SW 1271 (cell line): ENCODE results near the gene CBX3.
"Not testable (repeated sequence)": the region's sequence is repeated elsewhere in the genome, so short reads cannot be mapped to it uniquely, and the experiment has no call there.

Source experiments
- DNase-seq, 2 experiments: peaks; one replicate each; lab custom pipeline; 2025; lab: John Stamatoyannopoulos, UW

CBX3 gene

DNA sequence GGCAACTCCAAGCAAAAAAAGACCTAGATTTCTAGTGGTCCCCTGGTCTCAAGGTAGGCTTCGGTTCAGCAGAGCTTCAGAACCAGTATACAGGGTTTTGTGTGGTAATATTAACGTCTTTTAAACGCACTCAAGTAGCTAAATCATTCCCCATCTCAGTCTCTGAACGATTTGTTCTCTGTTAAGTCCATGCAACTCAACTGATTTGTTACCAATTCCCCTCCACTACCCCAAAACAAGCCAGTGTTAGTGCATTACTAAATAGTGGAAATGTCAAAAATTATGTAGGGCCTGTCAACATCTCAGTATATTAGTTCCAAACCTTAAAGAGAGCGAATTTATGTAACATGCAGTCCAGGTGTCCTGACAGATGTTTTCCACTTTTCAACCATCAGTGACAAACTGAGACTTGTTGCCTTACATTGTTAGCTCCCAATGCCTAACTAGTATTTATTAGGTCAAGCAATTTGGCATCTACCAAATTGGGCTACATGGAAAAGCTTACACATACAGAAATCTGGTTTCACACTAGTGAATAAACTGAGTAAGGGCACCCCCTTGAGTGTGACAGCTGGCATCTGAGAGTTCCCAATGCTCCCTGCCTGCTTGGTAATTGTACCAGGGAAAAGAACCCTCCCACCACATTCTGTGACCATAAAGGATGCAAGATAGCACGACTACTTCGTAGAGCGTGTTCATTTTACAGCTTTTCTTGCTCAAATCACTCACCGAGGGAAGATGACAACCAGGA, 13.2 kb upstream of the CBX3 start:
- DNase-seq: no peak

DNA sequence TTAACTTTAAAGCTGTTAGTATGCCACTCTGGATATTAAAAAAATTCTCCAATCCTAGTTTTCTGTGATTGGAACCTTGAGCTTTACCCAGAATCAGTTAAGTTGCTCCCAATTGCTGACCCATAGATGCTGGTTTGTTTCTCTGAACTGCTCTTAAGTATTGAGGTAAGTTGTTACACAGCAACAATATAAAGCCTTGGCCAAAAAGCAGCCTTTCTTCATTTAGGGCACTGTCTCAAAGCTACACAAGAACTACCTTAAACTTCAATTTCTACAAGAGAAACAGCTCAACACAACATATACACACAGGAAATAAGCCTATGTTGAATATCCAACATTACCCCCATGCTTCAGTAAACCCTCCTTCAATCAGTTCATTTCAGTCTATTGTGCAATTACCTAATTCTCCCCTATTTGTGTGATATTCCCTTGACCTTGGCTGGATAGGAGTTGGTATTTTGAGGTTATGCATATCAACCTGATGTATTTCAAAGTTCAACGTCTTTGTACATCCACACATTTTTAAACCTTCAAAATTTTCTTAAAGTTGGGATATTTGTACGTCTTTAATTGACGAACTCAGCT, 12.5 kb upstream of the CBX3 start:
- no peak for DNase-seq

DNA sequence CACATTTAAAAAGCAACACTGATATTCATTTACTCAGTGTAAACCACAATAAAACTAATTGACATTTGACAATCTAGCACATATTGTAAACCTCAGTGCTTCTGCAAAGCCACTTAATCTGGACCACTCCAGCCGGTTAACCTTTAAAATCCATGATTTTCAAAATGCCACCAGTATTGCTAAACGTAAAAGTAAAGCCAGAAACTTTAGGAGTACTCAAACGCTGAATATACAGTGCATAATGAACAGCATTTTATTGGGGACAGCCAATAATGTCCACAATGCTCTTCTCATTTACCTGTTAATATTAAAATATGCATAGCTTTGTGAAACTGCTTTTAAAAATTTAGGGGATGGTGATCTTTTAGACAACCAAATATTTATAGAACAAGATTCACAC, 11.8 kb upstream of the CBX3 start:
- no peak for DNase-seq

DNA sequence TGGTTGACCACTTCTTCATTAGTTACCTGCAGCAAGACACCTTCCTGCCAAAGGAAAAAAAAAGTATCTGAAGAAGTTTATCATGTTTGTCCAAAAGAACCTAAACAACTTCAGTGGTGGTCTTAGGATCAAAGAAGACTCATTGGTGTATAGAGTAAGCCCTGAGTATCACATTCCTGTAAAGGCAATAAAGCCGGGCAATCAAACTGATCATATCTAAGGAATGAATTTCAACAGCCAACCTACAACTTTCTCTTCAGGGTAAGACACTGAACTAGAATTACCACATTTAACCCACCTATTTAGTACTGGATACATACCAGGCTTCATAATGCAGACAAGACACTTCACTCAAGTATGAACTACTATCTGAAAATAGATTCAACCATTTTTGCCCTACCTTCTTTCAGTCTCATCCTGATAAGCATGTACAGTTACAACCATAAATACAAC, 11.1 kb upstream of the CBX3 start:
- DNase-seq: no peak

DNA sequence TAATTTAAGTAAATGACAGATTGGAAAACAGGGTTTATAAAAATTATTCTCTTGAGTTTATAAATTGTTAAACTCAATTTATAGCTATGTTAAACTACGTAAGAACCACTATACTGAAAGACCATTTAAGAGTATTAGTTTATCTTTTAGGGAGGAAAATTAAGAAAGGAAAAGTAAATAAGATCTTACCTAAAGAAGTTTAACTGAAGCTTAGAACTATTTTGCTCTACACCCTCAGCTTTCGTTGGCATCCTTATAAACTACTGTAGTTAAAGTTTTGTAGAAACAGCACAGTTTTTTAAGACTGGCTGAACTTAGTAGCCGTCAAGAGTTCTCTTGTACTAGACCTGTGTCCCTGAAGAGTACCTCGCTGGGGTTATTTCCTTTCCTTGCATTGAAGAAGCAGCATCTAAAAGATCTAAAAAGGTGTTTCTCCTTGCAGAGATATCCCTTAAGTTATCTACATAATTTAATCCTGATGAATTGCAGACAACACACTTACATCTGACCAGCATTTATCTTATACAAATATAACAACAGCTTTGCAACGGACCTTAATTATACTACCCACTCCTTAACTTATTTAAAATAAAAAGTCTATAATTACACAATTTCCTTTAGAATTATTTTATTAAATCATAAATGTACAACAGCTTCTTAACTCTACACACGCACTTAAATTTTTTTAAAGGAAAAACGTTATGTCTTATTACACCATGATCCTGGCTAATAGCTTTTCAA, 10.1 kb upstream of the CBX3 start:
- DNase-seq: no peak

DNA sequence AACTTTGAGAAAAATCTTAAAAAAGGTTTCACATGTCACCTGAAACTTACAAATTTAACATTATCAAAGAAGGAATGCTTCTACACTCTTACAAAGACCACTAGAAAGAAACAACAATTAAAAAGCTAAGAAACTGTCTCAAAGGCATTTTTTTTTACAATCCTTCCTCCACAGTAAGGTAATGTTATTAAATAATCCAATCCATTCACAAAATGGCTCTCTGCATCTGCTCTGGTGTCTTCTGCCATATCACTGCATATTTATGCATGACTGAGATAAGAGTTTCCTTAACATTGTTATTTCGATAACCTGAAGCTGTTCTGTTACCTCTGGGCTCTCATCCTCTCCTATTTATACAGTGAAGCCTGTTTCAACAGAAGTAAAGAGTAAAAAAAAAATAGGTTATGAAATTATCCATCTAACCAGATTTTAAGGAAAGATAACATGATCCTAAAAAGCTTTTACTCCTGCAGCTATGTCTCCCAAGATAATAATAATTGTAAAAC, 9.5 kb upstream of the CBX3 start:
- DNase-seq: no peak

DNA sequence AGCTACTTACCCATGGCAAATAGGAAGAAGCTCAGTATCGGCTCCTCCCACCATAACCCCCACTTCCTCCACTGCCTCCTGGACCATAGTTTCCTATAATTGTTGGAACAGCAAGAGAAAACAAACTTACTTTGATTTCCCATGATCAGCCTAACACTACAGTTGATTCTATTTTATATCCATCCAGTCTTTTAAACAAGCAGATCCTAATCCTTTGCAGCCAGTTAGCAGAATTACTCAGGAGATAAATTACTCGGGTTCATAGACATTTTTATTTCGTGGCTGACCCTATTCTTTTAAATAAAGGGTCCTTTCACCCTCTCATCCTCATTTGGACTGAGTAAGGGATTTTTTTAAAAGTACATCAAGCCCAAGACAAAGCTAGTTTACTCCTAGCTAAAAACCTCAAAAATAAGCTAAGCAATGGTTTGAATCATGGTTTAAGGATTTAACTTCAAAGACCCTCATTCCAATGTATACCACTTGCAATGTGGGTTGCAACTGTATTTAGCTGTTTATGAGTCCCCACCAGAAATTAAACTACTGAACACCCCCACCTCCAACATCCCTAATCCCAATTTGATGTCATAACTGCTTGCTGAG, 9.0 kb upstream of the CBX3 start:
- DNase-seq: no peak

DNA sequence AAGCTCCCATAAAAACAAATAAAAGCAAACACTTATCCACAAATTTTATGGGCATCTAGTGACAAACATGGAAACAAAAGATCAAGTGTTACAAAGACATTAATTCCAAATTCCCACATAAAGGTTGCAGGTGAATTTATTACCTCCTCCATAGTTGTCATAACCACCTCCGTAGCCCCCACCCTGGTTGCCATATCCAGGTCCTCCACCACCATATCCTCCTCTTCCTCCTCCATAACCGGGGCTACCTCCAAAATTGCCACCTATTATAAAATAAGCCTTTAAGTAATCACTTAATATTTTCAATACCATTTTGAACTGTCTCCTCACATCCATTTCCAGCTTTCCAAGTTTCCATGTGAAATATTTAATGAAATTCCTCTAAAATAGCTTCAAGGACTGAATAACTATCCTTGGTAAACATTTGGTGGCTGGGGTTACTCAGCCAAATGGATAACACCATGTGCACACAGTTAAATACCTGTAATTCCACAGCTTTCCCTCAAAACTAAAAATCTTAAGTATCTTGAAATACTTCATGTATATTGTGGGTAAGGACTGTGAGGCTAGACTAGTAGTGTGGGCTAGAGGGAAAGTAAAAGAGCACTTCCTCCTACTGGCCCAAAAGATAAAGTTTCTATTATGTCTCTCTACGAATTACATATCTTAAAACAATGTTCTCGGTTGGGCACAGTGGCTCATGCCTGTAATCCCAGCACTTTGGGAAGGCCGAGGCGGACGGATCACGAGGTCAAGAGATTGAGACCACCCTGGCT, 7.9 kb upstream of the CBX3 start:
- DNase-seq: no peak

DNA sequence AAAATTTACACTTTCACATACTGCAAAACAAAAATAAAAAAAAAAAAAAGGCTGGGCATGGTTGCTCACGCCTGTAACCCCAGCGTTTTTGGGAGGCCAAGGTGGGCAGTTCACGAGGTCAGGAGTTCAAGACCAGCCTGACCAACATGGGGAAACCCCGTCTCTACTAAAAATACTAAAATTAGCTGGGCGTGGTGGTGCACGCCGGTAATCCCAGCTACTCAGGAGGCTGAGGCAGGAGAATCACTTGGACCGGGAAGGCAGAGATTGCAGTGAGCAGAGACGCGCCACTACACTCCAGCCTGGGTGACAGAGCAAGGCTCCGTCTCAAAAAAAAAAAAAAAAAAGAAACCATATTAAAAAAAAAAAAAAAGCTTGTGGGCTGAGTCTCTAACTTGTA, 6.8 kb upstream of the CBX3 start:
- not testable (repeated sequence) for DNase-seq

DNA sequence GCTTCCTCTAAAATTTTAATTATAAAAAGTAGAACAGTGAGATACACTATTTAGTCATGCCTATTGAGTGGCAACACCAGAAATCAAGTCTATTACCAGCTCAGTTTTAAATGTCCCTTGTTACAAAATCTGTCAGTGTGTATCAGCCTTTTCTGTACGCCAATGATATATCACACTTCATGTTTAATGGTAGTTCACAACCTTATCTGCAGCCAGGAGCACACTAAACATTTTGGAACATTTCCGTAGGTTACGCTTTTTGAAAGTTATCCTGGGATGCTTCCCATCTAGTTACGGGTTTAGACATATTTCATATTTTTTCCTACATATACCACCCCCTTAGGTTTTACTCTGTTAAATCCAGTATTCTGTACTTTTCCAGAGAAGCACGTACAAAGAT, 6.4 kb upstream of the CBX3 start:
- DNase-seq: no peak

DNA sequence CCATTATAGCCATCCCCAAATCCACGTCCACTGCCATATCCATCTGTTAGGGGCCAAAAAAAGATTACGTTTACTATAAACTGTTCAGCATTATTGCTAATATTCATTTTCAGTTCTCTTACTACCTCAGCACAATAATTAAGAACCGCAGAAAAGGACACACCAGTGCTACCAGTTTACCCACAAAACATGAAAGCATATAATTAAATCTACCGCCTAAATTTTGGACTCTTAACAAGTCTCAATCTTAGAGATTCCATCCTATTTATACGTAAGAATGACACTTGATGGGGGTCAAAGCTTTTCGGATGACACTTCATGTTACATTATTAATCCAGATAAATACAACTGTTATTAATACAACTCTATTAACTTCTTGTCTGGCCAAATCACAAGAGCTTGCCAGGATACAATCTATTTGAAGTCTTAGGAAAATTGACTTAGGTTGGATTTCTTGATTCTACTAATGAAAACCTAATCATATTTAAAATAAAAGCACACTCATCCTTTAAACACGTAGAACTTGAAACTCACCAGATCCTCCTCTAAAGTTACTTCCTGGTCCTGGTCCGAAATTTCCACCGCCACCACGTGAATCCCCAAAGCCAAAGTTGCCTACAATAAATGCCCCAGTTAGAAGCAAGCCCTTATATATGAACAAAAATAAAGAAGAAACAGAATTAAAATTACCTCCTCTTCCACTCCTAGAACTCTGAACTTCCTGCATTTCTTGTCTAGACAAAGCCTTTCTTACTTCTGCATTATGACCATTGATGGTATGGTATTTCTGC, 5.5 kb upstream of the CBX3 start:
- DNase-seq: no peak

DNA sequence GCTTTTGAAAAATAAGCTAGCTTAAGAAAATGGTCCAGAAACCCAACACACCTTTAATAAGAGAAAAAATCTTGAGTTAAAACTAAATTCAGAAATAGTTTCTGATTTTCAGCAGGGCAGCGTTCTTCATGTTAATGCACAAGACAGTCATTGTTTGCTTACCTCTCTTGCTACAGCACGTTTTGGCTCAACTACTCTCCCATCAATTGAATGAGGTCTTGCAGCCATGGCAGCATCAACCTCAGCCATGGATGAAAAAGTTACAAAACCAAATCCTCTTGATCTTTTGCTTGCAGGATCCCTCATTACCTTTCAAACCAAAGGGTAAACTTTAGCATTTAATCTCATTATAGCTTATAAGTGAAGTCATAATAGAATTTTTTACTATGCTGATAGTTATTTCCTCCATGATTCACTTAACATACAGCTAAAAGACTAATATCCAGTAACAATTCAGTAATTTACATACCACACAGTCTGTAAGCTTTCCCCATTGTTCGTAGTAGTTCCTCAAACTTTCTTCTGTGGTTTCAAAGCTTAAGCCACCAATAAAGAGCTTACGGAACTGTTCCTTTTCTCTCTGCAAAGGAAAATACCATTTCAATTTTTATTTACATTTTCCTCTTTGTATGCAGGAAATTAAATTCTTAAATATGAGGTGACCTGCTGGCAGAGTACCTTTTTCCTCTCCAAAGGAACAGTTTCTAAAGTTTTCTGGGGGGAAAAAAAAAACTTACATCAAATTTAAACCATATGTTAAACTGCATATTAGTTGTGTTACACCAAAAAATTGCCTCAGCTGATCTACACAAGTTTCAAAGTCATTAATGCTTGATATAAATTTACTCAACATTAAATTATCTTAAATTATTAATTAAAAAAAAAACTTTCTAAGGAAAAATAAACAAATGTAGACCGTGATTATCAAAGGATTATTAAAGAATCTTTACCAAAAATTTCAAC, 4.1 kb upstream of the CBX3 start:
- DNase-seq: peak in 1 of 2 experiments; percentile 30

DNA sequence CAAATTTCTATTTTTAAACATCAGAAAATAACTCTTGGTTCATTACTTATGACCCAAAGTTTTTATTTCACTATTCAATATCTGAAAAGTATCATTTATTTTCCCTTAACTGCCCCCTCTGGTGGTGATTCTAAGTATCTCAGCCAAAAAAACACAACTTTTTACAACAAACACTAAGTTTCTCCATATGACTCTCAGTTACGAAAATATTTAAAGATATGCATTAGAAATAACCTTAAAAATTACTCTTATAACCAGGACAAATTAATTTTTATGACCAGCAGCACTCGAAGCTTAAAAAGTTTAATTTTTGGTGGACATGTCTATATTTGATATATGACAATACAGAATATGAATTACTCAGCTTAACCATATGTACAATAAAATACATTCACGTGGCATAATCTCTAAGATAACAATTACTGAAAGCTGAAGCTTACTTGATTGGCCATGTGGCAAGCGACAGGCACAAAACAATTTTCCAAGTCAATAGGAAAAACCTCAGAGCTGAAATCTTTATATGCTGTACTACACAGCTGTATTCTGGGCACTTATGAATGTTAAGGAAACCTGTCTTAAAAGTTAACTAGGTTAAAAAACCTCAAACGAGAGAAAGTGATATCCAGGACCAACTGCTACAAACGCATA, 3.3 kb upstream of the CBX3 start:
- DNase-seq: peak in 1 of 2 experiments; percentile 49

DNA sequence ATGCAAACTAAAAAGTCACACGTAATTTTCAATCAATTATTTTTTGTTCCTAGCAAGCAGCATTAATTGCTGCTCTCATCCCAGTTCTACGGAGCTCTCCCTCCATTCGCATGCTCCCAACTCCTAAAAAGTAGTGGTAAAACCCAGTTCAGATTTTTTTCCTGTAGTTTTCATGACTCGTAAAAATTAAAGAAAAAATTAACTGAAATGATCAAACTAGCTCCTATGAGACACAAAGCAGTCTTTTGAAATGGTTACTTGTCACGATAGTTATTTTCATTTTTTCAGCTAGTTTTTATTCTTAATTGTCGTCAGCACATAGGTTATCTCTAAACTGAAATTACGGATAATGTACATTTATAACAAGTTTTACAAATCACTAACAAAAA, 2.8 kb upstream of the CBX3 start:
- no peak for DNase-seq

DNA sequence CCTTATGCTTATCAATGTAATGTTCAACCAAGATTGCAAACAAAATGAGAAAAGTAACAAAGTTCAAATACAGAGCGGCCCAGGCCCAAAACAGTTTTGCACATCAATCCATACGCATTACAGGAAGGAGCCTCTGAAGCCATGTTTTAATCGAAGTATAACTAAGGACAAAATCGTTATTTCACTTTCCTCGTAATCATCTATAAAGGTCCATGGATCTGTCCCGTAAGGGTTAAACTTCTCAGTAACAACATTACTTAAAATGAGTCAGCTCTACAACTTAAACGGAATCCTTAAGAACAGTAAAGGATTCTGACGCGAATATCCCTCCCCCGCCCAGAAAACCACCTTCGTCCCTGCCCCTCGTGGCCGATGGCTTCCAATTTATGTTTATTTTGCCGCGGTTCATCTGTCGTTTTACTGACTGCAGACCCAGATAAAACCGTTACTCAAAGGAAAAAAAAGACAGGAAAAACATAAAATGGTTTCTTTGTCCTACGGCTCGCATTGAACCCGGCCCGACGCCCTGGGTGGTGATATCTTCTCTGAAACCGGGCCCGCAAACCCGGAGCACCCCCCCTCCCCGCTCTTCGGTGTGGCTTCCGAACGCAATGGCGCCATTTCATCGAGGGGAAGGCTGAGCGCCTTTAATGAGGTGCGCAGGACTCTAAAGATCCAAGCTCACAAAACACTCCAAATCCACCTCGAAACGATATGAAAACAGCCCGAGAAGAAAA, 2.1 kb upstream of the CBX3 start:
- peak in 1 of 2 experiments; percentile 60 for DNase-seq

DNA sequence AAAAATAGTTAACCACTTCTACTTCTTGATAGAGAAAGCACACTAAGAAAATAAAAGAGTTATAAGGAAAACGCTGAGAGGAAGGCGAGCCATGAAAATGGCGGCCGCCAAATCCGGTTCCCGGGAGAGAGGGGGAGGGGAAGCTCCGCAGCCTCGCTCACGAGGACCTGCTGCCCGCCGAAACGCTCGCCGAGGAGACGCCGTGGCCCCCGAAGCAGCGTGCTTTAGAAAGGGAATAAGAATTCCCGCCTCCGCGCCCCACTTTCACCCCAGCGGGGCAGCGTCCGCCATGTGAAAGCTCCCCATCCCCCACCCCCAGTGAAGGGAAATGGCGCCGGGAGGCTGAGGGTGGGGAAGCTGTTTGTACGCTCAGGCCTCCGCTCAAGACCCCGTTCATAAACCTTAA, 1.5 kb upstream of the CBX3 start:
- DNase-seq: peak in 1 of 2 experiments; percentile 60

DNA sequence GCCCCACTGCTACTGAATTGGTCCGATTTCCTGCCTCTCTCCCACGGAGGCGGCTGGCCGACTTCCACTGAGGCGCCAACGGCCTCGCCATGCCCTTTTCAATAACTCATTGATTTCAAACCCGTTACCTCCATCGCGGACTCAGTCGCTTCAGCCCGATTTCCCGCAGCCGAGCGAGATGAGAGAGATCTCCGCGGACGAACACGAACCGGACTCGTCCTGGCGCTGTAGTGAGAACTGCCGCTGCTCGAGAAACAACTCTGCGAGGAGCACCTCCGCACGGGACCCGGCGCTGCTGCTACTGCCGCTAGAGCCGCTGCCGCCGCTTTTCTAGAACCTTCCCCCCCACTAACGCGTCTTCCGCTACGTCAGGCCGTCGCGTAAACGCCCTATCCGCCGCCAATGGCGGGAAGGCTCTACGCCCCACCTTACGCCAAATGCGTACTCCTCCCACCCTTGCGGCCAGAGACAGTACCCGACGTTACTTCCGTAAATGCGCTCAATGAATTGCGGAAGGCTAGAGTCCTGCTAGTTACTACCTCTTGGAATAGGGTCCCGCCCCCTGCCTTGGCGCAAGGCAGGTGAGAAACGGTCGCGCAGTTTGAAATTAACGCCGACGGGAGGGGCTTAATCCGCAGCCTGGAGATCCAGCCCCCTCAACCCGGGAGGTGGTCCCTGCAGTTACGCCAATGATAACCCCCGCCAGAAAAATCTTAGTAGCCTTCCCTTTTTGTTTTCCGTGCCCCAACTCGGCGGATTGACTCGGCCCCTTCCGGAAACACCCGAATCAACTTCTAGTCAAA, 900 bp upstream of the CBX3 start, which contains the start of gene HNRNPA2B1:
Gene HNRNPA2B1, minus strand, starts transcription at position 303 of the 803 bp plus-strand sequence. Its CDS starts 169 bp downstream, at position 134.
- peak; percentile 86 to 95 for DNase-seq
